Right lobe of liver (tissue), 6 donors: Measurements from ENCODE around the gene CTDP1. TPM values are rescaled to one million over a fixed set of nuclear protein-coding genes. Genes with fewer than 3 reads are reported as not detected.

Source experiments
- ATAC-seq, 4 donors: fragments of 200-7000 bp; cut with Tn5 transposase; one replicate each; pipeline ENCODE4 v1.9.1; 2020; ENCODE audit warnings: mild to moderate bottlenecking in 4 of 4, moderate library complexity in 4 of 4
- DNase-seq, 3 donors: peaks; one replicate each; pipeline ENCODE4 v3.0.0-alpha.2; 2020
- H3K27ac ChIP-seq, 3 donors: fragments of 200-600 bp; one replicate each; pipeline ENCODE4 v1.8.0; 2022
- H3K27me3 ChIP-seq, 2 donors: fragments of 200-600 bp; one replicate each; pipeline ENCODE4 v1.8.0; 2022
- H3K36me3 ChIP-seq, 4 donors: fragments of 200-600 bp; sonication (generic) in 1 of 4; one replicate each; pipeline versions ENCODE4 v1.5.1 to v1.8.0; 2017 to 2022; ENCODE audit warnings: control low read depth in 1 of 4
- H3K4me1 ChIP-seq, 4 donors: fragments of 200-600 bp; sonication (generic) in 1 of 4; one replicate each; pipeline versions ENCODE4 v1.5.1 to v1.8.0; 2017 to 2022; ENCODE audit warnings: control low read depth in 1 of 4
- H3K4me3 ChIP-seq, 3 donors: fragments of 200-600 bp; one replicate each; pipeline ENCODE4 v1.8.0; 2022
- H3K9me3 ChIP-seq, 4 donors: fragments of 200-600 bp; sonication (generic) in 1 of 4; one replicate each; pipeline versions ENCODE4 v1.5.1 to v1.8.0; 2017 to 2022; ENCODE audit warnings: control low read depth in 1 of 4
- POLR2A ChIP-seq: fragments of 450-650 bp; IDR thresholded peaks from one replicate; pipeline ENCODE4 v1.6.1; 2017; ENCODE audit warnings: antibody characterized with exemption, mild to moderate bottlenecking
- WGBS: methylation state at CpG from one replicate; pipeline ENCODE4 v1.1.6; 2018; ENCODE audit warnings: low coverage, low lambda C conversion rate; ENCODE audit not compliant: insufficient coverage; ENCODE audit errors: missing lambda C conversion rate; 5-methylcytosine and 5-hydroxymethylcytosine counted together
- intact Hi-C, 2 donors: fragments of 100-400 bp; cut with DNase I; formaldehyde crosslinking; loops; one replicate each; pipeline versions ENCODE4 v1.11.2 to v1.14.1; 2022
- total RNA-seq, 6 experiments: library from RNA; depleted of rRNA in 2 of 6; stranded (reverse); fragments of >200 nt in 2 of 6; fragmentation: NEBNext Ultra II Directional in 3 of 6; extraction: Animal tissue kit (Norgen Biotek cat#: 25700) in 3 of 6; gene quantifications; one replicate each; pipeline versions ENCODE4 v1.1.0 to v1.2.4, GENCODE V29; 2016 to 2023
- TF ChIP-seq, protein P1 (sequence below), 4 donors: fragments of 200-600 bp in 3 of 4; fragments of 450-650 bp in 1 of 4; IDR thresholded peaks; one replicate each; pipeline versions ENCODE4 v1.5.1 to v1.8.0; 2016 to 2022; ENCODE audit warnings: antibody characterized with exemption in 4 of 4, mild to moderate bottlenecking in 2 of 4
- donor health status: DM: no; HTN: yes; CAD: no.
- donor health status: DM: no; HTN: no; CAD: no.
- donor health status: DM: no; HTN: no; CAD: no.
- donor health status: DM: no; HTN: yes; CAD: no.
- donor health status: DM: no; HTN: yes; CAD: no.

CTDP1 gene
- total RNA-seq, 6 experiments from 2014 or later: 7.5 to 10.4 (median 8.2) TPM

DNA sequence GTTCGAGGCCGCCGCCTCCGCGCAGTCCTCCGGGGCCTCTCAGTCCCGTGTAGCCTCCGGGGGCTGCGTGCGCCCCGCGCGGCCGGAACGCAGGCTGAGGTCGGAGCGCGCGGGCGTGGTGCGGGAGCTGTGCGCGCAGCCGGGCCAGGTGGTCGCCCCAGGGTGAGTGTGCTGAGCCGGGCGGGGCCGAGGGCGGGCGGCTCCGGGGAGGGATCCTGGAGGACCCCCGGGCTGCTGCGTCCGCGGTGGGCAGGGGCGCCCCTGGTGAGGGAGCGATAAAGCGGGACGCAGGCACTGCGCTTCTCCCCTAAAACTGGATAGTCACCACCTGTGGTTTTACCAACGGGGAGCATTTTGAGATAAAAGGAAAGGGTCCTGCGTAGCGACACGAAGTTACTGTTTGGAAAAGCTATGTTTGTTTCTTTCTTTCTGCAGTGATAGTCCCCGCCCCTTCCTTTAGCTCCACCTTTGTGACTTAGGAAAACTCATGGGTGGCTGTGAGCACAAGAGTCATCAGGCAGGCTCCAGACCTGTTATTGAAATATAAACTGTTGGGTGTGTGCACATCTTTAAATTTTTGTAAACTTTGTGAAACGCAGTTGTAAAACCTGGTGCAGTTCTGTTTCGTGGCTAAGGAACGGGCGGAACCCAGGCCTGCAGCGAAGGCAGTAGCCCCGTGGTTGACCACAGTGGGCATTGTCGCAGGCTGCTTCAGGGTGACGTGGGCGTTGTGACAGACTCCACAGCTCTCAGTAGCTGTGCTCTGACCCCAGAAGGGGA lies 687 bp downstream of the CTDP1 start:
- H3K27me3 ChIP-seq: no peaks in the 10 kb centered on the region
- intact Hi-C loops: loop anchor here in 1 of 2 donors (10.0 kb wide), 1 partner anchor 315 kb away; no protein-coding TSS in a partner anchor
- H3K27ac ChIP-seq: peak overlapping the region; percentile 97 to 99 (median 98)
- DNase-seq: peak in 1 of 3 donors; percentile 42
- WGBS: 8% methylated on average over 29 of the region's 54 CpGs
- ATAC-seq: no peak
- H3K4me3 ChIP-seq: peak overlapping the region; percentile 73 to 98 (median 78)
- TF ChIP-seq, protein P1, sequence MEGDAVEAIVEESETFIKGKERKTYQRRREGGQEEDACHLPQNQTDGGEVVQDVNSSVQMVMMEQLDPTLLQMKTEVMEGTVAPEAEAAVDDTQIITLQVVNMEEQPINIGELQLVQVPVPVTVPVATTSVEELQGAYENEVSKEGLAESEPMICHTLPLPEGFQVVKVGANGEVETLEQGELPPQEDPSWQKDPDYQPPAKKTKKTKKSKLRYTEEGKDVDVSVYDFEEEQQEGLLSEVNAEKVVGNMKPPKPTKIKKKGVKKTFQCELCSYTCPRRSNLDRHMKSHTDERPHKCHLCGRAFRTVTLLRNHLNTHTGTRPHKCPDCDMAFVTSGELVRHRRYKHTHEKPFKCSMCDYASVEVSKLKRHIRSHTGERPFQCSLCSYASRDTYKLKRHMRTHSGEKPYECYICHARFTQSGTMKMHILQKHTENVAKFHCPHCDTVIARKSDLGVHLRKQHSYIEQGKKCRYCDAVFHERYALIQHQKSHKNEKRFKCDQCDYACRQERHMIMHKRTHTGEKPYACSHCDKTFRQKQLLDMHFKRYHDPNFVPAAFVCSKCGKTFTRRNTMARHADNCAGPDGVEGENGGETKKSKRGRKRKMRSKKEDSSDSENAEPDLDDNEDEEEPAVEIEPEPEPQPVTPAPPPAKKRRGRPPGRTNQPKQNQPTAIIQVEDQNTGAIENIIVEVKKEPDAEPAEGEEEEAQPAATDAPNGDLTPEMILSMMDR (IDR thresholded peaks at IDR 0.05): no peak
- TF ChIP-seq POLR2A: no peak
- H3K9me3 ChIP-seq: no peaks in the 10 kb centered on the region
- peaks cover 0 to 20% (median 5%) of the 10 kb centered on the region in 4 donors for H3K4me1 ChIP-seq
- no peaks in the 10 kb centered on the region for H3K36me3 ChIP-seq

DNA sequence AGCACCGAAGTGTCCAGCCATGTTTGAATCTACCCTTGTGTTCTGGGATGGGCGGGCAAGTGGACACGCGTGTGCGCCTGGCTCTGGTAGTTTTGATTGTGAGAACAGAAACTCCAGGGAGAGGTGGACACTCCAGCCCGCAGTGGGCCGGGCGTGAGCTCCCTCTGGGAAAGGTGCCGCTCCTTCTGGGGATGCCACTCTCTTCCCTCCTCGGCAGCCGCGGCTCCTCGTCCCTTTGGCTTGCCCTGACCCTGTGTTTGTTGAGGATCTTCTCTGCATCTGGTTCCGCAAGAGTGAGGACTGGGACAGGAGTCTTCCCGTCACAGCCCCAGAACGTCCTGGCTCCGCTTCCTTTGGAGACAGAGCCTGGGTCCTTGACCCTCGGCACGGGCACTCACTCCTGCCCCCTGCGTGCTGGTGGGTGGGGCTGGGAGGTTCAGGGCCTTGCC lies 1.3 kb downstream of the CTDP1 start:
- Histone ChIP-seq H3K27me3 (no peaks in the 10 kb centered on the region), H3K4me3 (peak overlapping the region; percentile 73 to 98 (median 78)), H3K9me3 (no peaks in the 10 kb centered on the region), H3K36me3 (no peaks in the 10 kb centered on the region), H3K4me1 (peaks cover 0 to 20% (median 5%) of the 10 kb centered on the region in 4 donors), H3K27ac (no peak overlapping the region)
- TF ChIP-seq, protein P1 (IDR thresholded peaks at IDR 0.05): no peak
- no peak for TF ChIP-seq POLR2A
- DNase-seq (no peak), ATAC-seq (no peak)
- WGBS: 59% methylated on average over 6 of the region's 20 CpGs
- intact Hi-C loops: loop anchor here in 1 of 2 donors (10.0 kb wide), 1 partner anchor 314 kb away; no protein-coding TSS in a partner anchor

DNA sequence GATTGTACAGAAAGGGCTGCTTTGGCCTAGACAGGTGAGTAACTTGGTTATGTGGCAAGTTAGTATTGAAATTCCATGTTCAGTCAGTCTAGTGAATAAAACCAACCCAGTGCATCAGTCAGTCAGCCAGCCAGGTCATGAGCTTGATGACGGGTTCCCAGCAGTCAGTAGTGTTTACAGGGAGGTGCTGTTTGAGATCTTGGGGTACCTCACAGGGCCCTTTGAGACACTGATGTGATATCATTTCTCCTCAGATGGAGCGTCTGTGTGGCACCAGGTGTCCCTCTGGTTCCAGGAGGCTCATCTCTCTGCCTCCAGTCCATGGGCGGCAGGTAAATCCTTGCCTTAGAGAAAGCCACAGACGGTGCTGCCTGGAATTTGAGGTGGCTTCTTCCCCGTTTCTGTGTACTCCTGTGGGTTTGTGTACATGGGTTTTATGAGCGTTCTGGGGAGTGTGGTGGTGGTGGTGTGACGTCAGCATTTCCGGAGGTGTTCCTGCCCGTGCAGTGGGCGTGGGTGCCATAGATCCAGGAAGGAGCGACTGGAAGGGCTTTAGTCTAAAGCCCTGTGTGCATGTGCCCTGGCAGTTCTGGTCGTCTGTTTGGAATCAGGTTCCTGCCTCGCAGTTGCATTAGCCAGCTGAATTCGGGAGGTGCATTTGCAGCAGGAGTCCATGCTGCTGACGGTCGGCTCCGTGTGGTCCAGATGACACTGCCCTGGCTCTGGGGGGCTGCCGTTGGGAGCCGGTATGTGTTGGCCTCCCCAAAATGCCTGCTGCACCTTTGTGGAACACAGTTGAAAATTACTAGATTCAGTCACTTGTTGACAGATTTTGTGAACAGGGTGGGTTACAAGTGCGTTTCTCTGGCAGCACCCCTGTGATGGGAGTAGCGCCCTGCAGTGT lies 2.1 kb downstream of the CTDP1 start:
- ATAC-seq: no peak
- no peak for DNase-seq
- Histone ChIP-seq H3K36me3 (no peaks in the 10 kb centered on the region), H3K4me3 (peak overlapping the region in 1 of 3 donors; percentile 98), H3K9me3 (no peaks in the 10 kb centered on the region), H3K4me1 (peaks cover 0 to 20% (median 5%) of the 10 kb centered on the region in 4 donors), H3K27ac (no peak overlapping the region), H3K27me3 (no peaks in the 10 kb centered on the region)
- no peak for TF ChIP-seq POLR2A
- TF ChIP-seq, protein P1 (IDR thresholded peaks at IDR 0.05): no peak
- WGBS: 58% methylated on average over 6 of the region's 21 CpGs
- intact Hi-C loops: loop anchor here in 1 of 2 donors (10.0 kb wide), 1 partner anchor 313 kb away; no protein-coding TSS in a partner anchor

DNA sequence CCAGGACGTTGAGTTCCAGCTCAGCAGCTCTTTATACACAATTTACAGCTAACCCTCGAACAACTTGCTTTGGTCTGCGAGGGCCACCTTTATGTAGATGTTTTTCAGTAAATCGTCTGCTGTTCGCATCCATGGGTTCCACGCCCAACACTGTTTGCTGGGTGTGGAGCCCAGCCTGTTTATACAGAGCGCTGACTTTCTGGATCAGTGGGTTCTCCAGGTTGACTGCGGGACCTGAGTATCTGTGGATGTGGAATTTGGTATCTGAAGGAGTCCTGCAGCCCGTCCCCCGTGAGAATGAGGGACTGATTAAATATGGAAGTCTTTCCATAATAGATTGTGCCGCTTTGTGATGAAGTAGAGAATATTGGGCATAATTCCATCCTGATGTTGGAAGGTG lies 2.9 kb downstream of the CTDP1 start:
- DNase-seq (no peak), ATAC-seq (no peak)
- Histone ChIP-seq H3K4me1 (peaks cover 0 to 20% (median 5%) of the 10 kb centered on the region in 4 donors), H3K36me3 (no peaks in the 10 kb centered on the region), H3K4me3 (no peak overlapping the region), H3K27ac (no peak overlapping the region), H3K9me3 (no peaks in the 10 kb centered on the region), H3K27me3 (no peaks in the 10 kb centered on the region)
- intact Hi-C loops: loop anchor here in 1 of 2 donors (10.0 kb wide), 1 partner anchor 312 kb away; no protein-coding TSS in a partner anchor
- TF ChIP-seq, protein P1 (IDR thresholded peaks at IDR 0.05): no peak
- TF ChIP-seq POLR2A: no peak
- WGBS: 91% methylated on average over 11 of the region's 11 CpGs
